T-helper 2 cell (primary cell): ENCODE results near the gene HGS.
A peak's percentile ranks its signal among the peaks of the same experiment; 100 is the strongest.

Experiments used
- DNase-seq, 5 experiments: peaks; one replicate each; pipeline versions ENCODE4 v3.0.0 to v3.0.0-alpha.2; 2012 to 2022
- total RNA-seq, 2 donors: gene quantifications; one replicate each; lab custom pipeline; 2026; lab: John Stamatoyannopoulos, UW

The HGS gene, protein sequence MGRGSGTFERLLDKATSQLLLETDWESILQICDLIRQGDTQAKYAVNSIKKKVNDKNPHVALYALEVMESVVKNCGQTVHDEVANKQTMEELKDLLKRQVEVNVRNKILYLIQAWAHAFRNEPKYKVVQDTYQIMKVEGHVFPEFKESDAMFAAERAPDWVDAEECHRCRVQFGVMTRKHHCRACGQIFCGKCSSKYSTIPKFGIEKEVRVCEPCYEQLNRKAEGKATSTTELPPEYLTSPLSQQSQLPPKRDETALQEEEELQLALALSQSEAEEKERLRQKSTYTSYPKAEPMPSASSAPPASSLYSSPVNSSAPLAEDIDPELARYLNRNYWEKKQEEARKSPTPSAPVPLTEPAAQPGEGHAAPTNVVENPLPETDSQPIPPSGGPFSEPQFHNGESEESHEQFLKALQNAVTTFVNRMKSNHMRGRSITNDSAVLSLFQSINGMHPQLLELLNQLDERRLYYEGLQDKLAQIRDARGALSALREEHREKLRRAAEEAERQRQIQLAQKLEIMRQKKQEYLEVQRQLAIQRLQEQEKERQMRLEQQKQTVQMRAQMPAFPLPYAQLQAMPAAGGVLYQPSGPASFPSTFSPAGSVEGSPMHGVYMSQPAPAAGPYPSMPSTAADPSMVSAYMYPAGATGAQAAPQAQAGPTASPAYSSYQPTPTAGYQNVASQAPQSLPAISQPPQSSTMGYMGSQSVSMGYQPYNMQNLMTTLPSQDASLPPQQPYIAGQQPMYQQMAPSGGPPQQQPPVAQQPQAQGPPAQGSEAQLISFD
- 127 to 143 reads per million in 2 donors for total RNA-seq

DNA sequence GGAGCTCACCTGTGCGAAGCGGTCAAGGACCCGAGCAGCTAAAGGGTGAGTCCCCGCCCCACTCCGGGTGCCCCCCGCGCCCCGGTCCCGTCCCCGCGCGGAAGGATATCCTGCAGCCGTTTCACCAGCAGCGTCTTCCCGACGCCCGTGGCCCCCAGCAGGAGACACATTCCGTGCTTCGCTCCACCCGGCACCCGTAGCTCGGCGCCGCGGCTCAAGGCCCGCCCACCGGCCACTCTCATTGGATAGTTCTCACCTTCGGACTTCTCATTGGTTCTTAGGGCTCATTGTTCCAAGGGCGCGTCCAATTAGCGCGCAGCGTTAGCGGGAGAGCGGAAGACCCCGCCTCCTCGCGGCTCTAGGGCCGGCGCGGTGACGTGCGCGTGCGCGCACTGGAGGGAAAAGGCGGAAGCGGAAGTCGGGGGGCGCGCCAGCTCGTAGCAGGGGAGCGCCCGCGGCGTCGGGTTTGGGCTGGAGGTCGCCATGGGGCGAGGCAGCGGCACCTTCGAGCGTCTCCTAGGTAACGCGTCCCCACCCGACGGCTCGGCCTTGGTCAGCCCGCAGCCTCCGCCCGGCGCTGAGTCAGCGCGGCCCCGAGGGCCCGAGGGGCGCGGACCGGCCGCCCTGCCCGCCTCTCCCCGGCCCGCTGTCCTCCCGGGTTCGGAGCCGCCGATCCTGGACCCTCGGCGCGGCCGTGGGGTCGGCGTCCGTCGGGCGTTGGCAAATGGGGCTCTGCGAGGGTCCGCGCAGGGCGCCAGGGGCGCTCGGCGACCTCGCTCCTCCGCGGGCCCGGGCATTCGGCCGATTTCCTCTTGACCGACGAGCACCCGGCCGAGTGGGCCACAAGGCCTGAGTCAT, at the start of gene HGS, which contains the start of gene ARL16:
Gene HGS, plus strand, starts transcription at position 428 of the 858 bp plus-strand sequence. Its CDS starts 56 bp downstream, at position 484.
Gene ARL16, minus strand, starts transcription at position 214 of the 858 bp plus-strand sequence. Its CDS starts 44 bp downstream, at position 170.
- peak; percentile 92 to 99 (median 96) for DNase-seq

DNA sequence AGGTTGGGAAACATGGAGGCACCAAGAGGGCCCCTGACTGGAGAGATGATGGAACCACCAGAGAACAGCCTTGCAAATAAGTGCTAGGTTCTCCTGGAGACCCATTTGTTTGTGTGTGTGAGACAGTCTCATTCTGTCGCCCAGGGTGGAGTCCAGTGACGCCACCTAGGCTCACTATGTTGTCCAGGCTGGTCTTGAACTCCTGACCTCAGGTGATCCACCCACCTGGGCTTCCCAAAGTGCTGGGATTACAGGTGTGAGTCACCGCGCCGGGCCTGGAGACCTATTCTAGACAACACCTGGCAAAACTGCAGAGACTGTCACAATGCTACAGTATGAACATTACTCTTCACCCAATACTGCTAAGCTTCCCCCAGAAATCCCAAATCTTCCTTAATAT, 48.4 kb upstream of the HGS start:
- DNase-seq, result no peak

DNA sequence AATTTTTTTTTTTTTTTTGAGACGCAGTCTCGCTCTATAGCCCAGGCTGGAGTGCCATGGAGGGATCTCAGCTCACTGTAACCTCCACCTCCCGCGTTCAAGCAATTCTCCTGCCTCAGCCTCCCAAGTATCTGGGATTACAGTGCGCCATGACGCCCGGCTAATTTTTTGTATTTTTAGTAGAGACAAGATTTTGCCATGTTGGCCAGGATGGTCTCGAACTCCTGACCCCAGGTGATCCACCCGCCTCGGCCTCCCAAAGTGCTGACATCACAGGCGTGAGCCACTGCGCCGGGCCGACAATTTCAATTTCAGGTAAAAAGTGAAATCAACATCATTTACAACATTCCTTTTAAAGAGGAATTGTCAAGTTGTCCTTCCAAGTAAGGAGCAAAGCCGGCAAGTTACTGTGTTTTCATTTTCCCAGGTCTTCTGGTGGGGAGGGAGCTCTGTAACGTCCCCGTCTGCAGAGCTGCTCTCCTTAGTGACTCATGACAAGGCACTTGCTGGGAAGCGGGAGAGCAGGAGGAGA, 47.8 kb upstream of the HGS start:
- no peak for DNase-seq

DNA sequence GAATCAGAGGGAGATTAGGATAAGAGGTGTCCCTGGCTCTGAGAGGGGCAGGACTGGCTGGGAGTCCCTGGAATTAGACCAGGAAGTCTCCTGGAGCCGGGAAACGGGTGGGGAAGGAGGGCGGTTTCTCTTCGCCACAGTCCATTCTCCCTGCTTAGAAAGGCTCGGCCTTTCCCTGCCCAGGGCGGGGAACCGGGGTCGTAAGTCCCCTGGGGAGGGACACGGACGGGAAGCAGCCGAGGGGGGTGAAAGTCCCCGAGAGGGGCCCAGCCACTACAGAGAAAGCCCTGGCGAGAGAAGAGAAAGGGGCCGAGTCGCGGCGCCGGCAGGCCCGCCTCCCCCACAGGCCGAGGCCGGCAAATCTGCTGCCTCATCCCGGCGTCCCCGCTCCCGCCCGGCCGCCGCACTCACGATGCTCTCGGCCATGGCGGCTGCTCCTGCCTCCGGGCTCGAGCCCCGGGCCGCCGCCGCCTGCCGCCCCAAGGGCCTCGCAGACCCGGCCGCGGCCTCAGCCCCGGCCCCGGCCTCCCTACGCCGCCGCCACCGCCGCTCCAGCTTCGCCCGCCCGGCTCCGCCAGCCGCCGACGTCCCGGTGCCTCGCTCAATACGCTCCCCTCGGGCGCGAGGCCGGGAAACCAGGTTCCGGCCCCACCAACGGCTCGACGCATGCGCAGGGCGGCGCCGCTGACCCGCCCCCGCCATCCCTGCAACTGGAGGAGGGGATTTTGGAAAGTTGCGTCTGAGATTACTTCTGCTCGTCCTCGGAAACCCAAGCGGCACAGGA, 47.1 kb upstream of the HGS start, which contains the start of the genes NPLOC4 and TSPAN10:
Gene NPLOC4, minus strand, starts transcription at position 608 of the 784 bp plus-strand sequence. Its CDS starts 182 bp downstream, at position 426.
Gene TSPAN10, plus strand, starts transcription at position 692 of the 784 bp plus-strand sequence. CDS start 5,217 bp downstream, outside the sequence.
- peak; percentile 67 to 87 (median 70) for DNase-seq

DNA sequence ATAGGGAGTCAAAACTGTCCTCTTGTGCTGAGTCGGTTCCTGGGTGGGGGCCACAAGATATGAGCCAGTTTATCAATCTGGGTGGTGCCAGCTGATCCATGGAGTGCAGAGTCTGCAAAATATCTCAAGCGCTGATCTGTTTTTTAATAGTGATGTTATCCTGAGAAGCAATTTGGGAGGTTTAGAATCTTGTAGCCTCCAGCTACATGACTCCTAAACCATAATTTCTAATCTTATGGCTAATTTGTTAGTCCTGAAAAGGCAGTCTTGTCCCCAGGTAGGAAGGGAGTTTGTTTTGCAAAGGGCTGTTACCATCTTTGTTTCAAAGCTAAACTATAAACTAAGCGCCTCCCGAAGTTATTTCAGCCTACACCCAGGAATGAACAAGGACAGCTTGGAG, 45.1 kb upstream of the HGS start:
- no peak for DNase-seq

DNA sequence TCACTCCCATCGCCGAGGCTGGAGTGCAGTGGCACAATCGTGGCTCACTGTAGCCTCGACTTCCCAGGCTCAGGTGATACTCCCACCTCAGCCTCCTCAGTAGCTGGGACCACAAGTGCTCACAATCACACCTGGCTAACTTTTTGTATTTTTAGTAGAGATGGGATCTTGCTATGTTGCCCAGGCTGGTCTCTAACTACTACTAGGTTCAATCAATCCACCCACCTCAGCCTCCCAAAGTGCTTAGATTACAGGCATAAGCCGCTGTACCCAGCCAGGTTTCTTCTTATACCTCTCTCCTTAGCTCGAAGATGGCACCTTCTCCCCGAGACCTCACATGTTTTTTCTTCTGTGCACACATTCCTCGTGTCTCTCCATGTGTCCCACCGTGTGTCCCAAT, 43.8 kb upstream of the HGS start:
- DNase-seq, result no peak

DNA sequence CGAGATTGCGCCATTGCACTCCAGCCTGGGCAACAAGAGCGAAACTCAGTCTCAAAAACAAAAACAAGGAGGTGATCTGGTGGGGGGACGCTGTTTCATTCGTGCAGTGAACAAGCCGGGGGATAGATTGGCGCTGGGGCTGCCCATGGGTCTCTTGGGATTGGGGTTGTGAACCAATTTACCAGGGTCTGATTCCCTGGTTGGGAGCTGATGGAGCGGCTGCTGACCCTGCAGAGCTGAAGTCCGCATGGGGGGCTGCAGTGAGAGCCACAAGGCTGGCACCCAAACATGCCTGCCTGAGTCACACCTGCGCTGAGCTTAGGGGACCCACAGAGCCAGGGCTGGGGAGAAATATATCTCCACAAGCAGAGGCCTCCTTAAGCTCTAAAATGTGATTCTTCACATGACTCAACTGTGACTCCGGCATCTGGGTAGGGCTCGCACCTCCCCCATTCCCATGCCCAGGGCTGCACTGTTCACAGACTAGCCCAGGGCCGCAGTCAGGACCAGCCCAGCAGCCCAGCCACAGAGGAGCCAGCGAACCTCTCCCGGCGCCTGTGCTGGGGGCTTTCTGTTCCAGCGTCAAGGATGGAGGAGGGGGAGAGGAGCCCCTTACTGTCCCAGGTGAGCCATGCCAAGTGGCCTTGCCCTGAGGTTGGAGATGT, 41.9 kb upstream of the HGS start:
- no peak for DNase-seq

DNA sequence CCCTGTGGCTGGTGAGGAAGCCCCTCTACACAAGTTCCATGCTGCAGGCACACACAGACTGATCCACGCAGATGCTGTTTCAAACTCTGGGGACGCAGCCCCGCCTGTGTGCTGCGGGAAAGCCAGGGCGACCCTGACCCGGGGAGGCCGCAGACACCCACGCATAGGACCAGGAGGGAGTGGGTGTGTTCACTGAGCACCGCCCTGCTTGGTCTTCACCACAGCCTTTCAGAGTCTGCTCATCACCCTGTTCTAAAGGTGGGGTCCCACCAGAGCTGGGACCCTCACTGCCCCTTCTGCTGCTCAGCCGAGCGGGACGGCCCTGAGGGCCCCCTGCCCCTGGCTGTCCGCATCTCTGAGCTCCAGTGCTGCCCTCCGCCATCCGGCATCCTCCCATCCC, 39.3 kb upstream of the HGS start:
- DNase-seq, result no peak

DNA sequence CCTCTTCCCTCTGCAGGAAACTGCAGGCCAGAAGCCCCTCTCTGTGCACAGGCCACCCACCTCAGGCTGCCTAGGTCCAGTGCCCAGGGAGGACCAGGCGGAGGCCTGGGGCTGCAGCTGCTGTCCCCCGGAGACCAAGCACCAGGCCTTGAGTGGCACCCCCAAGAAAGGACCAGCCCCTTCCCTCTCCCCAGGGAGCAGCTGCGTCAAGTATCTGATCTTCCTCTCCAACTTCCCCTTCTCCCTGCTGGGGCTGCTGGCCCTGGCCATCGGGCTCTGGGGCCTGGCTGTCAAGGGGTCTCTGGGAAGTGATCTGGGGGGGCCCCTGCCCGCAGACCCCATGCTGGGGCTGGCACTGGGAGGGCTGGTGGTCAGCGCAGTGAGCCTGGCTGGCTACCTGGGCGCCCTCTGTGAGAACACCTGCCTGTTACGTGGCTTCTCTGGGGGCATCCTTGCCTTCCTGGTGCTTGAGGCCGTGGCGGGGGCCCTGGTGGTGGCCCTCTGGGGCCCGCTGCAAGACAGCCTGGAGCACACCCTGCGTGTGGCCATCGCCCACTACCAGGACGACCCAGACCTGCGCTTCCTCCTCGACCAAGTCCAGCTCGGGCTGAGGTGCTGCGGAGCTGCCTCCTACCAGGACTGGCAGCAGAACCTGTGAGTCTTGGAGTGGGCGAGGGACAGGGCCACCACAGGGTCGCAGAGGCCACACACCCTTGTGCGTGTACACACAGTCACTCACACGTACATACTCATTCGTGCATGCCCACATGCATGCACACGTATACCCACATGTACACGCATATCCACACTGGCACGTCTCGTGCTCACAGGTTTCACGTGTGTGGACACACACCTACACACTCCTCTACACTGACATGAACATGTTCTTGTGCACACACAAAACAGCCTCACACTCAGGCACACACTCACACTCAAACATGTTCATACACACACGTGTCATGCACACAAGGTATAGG, 38.5 kb upstream of the HGS start:
- no peak for DNase-seq

DNA sequence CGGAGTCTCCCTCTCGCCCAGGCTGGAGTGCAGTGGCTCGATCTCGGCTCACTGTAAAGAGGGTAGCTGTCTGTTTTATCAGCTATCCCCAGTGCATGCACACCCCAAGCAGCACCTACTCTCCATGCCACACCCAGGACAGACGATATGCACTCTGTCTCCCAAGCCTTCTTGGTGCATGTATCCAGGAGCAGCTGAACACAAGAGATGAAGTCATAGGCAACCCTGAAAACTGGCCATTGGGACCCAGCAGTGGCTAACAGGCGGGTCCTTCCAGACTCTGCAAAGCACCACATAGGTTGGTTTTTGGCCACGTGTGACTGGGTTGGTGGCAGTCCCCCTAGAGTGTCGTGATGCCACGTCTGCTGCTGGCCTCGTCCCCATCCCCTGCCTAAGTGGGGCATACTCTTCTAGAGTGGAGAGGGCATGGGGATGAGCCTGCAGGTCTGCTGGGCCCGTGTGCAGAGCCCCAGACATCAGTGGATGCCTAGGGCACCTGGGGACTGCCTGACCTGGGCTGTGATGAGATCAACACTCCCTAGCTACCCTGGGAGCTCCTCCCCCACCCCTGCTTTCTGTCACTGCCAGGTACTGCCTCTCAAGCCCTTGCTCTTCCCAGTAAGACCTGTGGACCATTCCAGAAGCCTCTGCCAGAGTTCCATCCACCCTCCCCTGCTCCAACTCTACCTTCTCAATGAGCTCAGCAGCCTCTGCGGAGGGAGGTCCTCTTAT, 36.8 kb upstream of the HGS start:
- DNase-seq, result no peak

DNA sequence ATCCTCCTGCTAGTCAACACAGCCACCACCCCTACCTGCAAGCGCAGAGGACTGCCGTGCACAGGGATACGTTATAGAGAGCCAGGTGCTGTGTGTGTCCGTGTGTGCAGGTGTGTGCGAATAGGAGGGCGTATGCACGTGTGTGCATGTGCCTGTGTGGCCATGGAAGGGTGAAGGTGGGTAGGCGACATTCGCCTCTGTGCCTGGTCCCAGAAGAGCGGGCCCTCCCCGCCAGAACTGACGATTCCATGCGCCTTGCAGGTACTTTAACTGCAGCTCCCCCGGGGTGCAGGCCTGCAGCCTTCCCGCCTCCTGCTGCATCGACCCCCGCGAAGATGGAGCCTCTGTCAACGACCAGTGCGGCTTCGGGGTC, 36.2 kb upstream of the HGS start:
- DNase-seq, result no peak

DNA sequence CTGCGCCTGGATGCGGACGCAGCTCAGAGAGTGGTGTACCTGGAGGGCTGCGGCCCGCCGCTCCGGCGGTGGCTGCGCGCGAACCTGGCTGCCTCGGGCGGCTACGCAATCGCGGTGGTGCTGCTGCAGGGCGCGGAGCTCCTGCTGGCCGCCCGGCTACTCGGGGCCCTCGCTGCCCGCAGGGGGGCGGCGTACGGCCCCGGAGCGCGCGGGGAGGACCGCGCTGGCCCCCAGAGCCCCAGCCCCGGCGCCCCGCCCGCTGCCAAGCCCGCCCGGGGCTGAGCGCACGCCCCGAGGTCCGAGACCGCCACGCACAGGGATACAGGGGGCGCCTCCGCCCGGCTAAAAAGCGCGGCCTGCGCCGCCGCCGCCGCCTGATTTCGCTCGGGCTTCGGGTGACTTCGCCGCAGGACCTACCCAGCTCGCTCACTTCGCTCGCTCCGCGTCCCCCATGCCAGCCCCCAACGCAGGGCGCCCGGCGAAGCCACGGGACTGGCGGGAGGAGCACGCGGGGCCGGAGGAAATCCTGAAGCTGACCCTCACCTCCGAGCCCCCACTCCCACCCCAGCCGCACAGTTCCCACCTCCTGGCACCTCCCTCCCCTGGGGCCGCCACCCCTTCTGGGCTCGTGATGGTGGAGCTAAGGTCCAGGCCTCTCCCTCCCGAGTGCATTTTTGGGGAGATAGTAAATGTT, 35.7 kb upstream of the HGS start:
- no peak for DNase-seq

DNA sequence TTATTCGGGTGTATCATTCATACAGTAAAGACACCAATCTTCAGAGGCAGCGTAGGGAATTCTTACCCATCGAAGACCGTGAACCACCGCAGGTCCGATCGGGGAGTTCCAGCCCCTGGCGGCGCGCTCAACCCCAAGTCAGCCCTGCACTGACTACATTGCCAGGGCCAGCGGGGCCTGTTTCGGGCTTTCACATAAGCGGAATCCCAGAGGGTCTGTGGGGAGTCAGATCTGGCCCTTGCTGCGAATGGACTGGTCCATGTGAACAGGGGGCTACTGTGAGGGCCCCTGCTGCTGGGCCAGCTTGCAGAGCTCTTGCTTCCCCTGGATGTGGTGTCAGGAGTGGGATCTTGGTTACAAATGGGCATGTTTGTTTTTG, 35.1 kb upstream of the HGS start:
- DNase-seq, result no peak

DNA sequence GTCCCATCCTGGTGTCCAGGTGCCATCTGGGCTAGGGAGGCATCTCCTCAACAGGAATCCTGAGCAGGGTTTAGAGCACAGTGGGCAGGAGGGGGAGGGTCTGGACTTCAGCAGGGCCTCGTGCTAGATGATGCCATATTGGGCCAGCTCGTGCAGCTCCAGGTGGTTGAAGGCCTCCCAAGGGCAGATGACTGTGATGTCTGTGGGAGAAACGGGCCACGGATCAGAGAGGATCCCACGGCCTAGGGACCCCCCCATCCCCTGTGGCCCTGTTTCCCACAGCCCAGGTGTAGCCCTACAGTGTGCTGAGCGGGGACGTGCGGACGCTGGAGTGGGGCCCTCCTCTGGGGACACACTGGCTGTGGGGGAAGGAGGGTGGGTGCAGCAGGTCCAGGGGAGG, 32.9 kb upstream of the HGS start:
- no peak for DNase-seq

DNA sequence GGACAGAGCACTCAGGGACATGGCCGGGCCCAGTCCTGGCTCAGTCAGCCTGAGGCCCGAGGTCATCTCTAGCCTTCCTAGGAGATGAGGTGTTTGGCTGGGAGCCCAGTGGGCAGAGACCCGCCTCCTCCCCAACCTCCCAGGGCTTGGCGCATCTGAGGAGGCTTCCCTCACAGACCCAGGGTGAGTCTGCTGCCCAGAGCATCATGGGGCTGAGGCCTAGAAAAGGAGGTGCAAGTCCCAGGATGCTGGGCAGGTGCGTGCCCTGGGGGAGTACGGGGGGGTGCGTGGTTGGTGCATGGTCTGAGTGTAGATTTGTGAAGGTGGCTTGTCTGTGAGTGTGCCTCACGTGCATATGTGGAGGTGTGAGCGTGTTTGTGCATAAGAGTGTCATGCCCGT, 32.1 kb upstream of the HGS start:
- no peak for DNase-seq

DNA sequence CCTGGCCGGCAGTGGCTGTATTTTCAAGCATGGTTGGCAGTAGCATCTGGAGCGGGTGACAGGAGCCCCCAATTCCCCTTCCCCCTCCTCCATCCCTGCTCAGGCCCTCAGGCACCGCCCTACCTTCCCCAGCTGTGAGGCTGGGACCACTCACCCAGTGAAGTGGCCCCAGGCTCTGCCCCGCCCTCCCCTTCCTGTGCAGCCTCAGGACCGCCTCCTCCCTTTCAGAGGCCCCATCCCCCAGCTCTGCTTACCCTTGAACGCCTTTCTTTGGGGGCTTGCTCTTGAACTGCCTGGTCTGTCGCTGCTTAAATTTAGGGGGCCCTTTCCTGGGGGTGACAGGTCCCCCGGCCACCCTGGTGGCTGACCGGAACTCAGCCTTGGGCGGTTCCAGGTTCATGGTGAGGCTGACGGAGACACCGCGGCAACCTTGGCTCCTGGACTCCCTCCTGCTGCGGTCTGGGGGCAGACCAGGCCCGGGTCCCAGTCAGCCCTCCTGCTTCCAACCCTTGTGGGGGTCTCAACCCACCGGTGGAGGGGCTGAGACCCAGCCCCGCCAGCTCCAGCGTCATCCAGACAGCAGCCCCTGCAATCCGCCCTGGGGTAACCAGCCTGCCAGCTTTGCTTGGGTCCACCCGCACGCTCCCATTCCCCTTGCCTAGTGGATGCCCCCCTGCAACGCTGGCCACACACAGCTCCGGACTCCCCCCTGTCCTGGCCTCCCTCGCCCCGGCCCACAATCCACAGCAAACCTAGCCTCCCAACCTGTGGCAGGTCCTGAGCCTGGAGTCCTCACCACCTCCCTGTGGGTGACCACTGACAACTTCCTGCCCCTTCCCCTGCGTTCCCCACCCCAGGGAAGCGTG, 30.7 kb upstream of the HGS start:
- peak in 1 of 5 experiments; percentile 27 for DNase-seq
